Activated T-cell treated with anti-CD3 and anti-CD28 coated beads, Interleukin-2, amount 50 U/mL, for 24 hours (primary cell): ENCODE results near the gene OR4F15.
"Not testable (repeated sequence)": the region's sequence is repeated elsewhere in the genome, so short reads cannot be mapped to it uniquely, and the experiment has no call there.

ENCODE experiments used
- DNase-seq: peaks from one replicate; pipeline ENCODE4 v3.0.0-alpha.2; 2020
- H3K27ac Mint-ChIP-seq: 2 replicates; pipeline ENCODE4 v1.8.0; 2020; ENCODE audit warnings: mild to moderate bottlenecking, mixed read lengths
- H3K27me3 Mint-ChIP-seq: 2 replicates; pipeline ENCODE4 v1.8.0; 2020; ENCODE audit warnings: mixed read lengths
- H3K36me3 Mint-ChIP-seq: 2 replicates; pipeline ENCODE4 v1.8.0; 2020; ENCODE audit warnings: low read depth, mixed read lengths
- H3K4me1 Mint-ChIP-seq: 2 replicates; pipeline ENCODE4 v1.8.0; 2020; ENCODE audit warnings: low read depth, mixed read lengths
- H3K4me3 Mint-ChIP-seq: 2 replicates; pipeline ENCODE4 v1.8.0; 2020; ENCODE audit warnings: mild to moderate bottlenecking, moderate library complexity, mixed read lengths
- H3K9me3 Mint-ChIP-seq: 2 replicates; pipeline ENCODE4 v1.8.0; 2020; ENCODE audit warnings: mixed read lengths

OR4F15 gene, protein sequence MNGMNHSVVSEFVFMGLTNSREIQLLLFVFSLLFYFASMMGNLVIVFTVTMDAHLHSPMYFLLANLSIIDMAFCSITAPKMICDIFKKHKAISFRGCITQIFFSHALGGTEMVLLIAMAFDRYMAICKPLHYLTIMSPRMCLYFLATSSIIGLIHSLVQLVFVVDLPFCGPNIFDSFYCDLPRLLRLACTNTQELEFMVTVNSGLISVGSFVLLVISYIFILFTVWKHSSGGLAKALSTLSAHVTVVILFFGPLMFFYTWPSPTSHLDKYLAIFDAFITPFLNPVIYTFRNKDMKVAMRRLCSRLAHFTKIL

DNA sequence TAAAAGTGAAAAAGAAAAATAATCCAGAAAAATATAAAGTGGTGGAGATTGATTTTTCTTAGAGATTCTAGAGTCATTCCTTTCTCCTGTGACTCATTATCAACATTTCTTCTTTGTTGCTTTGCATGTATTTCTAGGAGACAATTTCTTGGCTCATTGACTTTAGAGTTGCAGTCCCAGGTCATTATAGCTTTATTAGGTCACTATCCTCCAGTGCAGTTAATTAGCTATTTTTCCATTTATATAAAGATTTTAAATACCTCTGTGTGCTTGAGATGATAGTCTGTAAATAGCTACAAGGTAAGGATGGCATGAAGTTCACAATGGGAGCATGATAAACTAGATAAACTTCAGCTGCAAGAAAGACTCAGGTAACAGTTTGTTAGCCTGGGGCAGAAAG is at the start of gene OR4F15:
Gene OR4F15, plus strand, starts transcription at position 301 of the 400 bp plus-strand sequence. CDS start 5,985 bp downstream, outside the sequence.
- H3K9me3 Mint-ChIP-seq = no peaks in the 10 kb centered on the region
- H3K27me3 Mint-ChIP-seq = peaks cover 54% of the 10 kb centered on the region
- no peak within 1 kb of the TSS for H3K27ac Mint-ChIP-seq
- no peaks in the 10 kb centered on the region for H3K36me3 Mint-ChIP-seq
- no peak within 1 kb of the TSS for H3K4me3 Mint-ChIP-seq
- DNase-seq = no peak
- no peaks in the 10 kb centered on the region for H3K4me1 Mint-ChIP-seq

DNA sequence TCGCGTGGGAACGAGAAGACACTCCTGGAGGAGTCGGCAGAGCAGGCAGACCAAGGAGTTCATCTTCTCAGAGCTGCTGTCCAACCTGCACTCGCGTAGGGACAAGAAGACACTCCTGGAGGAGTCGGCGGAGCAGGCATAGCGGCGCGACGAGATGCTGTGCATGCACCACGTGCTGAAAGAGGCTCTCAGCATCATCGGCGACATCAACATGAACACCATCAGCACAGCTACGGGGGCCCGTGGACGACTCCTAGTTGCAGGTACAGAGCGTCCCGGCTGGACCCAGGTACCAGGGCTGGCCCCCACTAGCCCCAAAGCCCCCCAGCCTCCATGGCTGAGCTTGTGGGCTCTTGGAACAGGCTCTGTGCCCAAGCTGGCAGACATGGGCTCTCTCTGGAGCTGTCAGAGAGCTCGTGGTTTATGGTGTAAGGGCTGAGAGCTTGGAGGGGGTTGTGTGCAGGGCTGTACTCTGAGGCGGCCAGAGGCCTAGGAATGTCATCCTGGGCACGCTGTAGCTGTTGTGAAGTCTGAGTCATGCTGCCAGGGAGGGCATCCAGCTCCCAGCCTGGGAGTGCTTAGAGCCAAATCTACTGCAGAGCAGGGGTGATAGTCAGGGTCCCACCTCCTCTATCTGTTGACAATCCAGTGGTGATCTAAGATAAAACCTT is 47.2 kb upstream of the OR4F15 start:
- not testable (repeated sequence) for H3K36me3 Mint-ChIP-seq, H3K4me3 Mint-ChIP-seq, DNase-seq, H3K9me3 Mint-ChIP-seq, H3K27me3 Mint-ChIP-seq, H3K4me1 Mint-ChIP-seq, H3K27ac Mint-ChIP-seq

DNA sequence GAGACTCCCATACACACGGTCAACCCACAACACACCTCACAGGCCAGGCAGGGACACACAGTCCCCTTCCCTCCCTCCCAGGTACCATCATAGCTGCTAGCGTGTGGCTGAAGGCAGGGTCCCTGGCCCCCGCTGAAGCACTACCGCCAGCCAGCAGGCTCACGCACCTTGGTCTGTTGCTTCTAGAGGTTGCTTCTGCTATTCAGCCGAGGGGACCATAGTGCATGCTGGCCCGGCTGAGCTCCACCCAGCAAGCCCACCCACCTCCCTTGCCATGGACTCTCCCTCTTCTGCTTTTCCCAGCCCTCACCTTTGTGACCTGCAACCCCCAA is 46.7 kb upstream of the OR4F15 start:
- H3K36me3 Mint-ChIP-seq, H3K4me3 Mint-ChIP-seq, H3K27me3 Mint-ChIP-seq, H3K9me3 Mint-ChIP-seq, H3K27ac Mint-ChIP-seq, H3K4me1 Mint-ChIP-seq, DNase-seq: not testable (repeated sequence)

DNA sequence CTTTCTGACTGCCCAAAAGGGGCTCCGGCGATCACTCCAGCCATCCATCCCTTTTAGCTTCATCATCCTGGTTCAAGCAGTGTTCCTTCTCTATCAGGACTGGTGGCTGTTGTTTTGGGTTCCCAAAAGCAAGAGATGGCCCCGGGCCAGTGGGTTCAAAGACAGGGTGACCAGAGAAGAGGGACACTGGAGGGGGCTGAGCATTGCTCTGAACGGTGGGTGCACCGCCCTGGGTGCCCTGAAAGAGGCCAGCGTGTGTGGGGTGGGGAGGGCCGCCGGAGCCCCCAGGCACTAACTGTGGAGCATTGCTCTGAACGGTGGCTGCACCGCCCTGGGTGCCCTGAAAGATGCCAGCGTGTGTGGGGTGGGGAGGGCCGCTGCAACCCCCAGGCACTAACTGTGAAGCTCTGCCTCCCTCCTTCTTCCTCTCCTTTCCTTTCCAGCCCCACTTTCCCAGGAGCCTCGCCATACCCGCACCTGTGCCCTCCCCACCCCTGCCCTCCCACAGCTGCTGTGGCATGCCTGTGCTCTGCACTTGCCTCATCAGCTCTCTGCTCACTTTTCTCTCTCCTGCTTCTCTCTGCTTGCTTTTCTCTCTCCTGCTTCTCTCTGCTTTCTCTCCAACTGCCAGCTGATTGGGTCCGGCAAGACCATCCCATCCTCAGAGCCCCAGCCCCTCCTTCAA is 46.1 kb upstream of the OR4F15 start:
- no peaks in the 10 kb centered on the region for H3K9me3 Mint-ChIP-seq
- no peaks in the 10 kb centered on the region for H3K27me3 Mint-ChIP-seq
- no peak for DNase-seq
- no peak overlapping the region for H3K27ac Mint-ChIP-seq
- no peak overlapping the region for H3K4me3 Mint-ChIP-seq
- no peaks in the 10 kb centered on the region for H3K36me3 Mint-ChIP-seq
- no peaks in the 10 kb centered on the region for H3K4me1 Mint-ChIP-seq

DNA sequence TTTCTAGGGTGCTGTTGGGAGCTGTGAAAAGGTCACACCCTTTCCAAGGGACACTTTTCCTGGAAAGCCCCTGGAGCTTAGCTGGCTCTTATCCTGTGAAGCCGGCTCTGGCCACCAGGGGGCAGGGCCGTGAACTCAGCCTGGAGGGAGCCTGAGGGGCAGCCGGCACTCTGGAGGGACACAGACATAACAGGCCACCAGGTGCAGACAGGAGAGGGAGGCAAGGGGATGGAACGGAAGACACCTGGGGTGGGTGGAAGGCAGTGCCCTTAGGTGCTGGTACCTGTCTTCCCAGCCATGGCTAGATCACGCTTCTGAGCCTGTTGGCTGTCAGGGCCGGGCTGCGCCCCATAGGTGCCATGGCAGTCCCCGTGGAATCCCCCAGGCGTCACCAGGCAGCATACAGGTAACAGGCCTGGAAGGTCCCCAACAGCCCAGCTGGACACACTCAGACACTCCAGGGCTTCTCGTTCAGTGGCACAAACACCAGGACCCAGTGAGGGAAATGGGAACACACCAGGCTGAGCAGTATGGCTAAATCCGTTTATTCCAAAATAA is 44.8 kb upstream of the OR4F15 start:
- not testable (repeated sequence) for H3K27me3 Mint-ChIP-seq, H3K36me3 Mint-ChIP-seq, H3K27ac Mint-ChIP-seq, H3K4me3 Mint-ChIP-seq, H3K9me3 Mint-ChIP-seq, DNase-seq, H3K4me1 Mint-ChIP-seq

DNA sequence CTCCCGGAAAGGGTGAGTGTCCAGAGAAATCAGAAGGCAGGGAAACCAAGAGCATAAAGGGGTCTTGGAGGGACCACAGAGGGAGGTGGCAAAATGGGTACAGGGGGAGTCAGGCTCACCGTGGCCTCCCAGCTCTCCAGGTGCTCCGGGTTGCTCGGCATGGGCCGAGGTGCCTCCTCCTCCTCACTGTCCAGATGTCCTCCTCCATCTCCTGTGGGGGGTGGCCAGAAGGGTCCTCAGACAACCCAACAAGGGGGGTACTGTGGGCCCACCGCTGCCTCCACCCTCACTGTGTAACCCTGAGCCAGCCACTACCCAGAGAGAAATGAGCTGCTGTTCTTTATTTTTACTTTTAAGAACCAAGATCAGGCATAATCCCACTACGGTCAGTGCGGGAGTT is 39.1 kb upstream of the OR4F15 start:
- H3K4me1 Mint-ChIP-seq = no peaks in the 10 kb centered on the region
- no peaks in the 10 kb centered on the region for H3K27me3 Mint-ChIP-seq
- no peak for DNase-seq
- H3K9me3 Mint-ChIP-seq = no peaks in the 10 kb centered on the region
- H3K4me3 Mint-ChIP-seq = no peak overlapping the region
- no peak overlapping the region for H3K27ac Mint-ChIP-seq
- peaks cover 5% of the 10 kb centered on the region for H3K36me3 Mint-ChIP-seq

DNA sequence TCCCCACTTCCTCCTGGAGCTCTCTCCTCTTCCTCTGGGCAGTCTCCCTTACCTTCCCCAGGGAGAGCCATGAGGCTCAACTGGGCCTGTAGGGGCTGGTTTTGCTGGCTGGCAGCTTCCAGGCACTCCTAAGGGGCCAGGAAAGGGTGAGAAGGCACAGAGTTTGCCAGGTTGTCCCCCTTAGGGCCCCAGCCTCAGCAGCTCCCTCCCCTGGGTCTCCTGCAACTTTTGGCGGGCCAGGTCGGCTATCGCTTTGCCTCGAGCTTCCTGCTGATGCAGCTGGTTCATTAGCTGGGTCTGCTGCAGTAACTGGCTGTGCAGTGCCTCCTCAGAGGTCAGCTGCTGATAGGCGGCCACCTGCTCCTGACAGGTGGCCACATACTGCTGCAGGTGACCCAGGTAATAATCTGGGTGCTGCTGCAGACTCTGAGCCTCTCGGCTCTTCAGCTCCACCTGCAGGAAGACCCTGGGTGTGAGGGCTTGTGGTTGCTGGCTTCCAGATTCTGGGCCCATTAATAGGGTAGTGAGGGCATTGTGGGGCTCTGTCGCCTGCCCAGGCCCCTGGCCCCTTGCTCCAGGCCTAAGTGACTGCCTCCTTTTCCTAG is 38.4 kb upstream of the OR4F15 start:
- no peak overlapping the region for H3K27ac Mint-ChIP-seq
- H3K4me1 Mint-ChIP-seq = no peaks in the 10 kb centered on the region
- no peaks in the 10 kb centered on the region for H3K27me3 Mint-ChIP-seq
- DNase-seq = no peak
- H3K36me3 Mint-ChIP-seq = peaks cover 5% of the 10 kb centered on the region
- no peak overlapping the region for H3K4me3 Mint-ChIP-seq
- H3K9me3 Mint-ChIP-seq = no peaks in the 10 kb centered on the region

DNA sequence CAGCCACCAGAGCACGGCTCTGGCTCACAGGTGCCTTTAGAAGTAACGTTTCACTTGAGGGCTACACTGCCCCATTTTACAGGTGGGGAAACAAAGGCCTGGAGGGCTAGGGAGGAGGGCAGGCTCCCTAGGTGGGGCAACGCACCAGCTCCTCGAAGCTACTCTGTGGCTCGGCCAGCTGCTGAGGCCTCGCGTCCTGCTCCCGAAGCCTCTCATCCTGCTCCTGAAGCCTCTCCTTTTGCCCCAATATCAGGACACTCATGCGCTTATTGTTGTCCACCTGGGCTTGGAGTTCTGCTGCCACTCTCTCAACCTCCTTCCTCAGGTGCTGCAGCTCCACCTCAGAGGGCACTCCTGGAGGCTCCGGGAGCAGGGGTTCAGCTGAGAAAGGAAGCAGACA is 36.9 kb upstream of the OR4F15 start:
- Mint-ChIP-seq H3K4me3 (no peak overlapping the region), H3K36me3 (peaks cover 5% of the 10 kb centered on the region), H3K27ac (no peak overlapping the region), H3K27me3 (no peaks in the 10 kb centered on the region), H3K4me1 (no peaks in the 10 kb centered on the region), H3K9me3 (no peaks in the 10 kb centered on the region)
- no peak for DNase-seq

DNA sequence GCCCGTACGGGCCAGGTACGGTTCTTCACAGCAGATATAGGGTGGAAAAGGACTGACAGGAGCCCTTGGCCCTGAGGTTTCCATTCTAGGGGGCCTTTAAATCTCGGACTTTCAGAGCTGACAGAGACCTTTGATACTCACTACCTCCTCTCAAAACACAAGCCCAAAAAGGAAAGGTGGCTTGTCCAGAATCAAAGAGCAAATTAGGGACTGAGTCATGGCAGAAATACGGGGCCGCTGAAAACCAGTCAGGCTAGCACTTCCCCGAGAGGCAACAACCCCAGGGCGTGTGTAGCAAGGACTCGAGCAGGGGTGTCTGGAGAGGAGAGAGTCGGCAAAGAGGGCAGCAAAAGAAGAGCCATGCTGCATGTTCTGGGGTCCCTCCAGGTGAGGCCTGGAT is 33.4 kb upstream of the OR4F15 start:
- H3K4me1 Mint-ChIP-seq, H3K4me3 Mint-ChIP-seq, H3K36me3 Mint-ChIP-seq, H3K27me3 Mint-ChIP-seq, H3K9me3 Mint-ChIP-seq, DNase-seq, H3K27ac Mint-ChIP-seq: not testable (repeated sequence)

DNA sequence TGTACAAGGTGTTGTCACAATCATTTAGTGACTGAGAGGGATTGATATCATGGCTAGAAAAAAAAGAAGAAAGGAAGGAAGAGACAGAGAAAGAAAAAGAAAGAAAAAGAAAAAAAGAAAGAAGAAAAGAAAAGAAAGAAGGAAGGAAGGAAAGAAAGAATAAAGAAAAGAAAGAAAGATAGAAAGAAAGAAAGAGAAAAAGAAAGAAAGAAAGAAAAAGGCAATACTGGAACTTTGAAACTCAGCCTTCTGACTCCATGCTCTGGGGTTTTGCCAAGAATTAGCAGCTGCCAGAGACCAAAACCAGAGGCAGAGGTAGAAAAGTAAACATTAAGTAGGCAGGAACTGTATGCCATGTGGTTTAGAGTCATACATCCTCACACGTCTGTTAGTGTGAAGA is 31.8 kb upstream of the OR4F15 start:
- not testable (repeated sequence) for H3K36me3 Mint-ChIP-seq, H3K27me3 Mint-ChIP-seq, H3K27ac Mint-ChIP-seq, DNase-seq, H3K4me1 Mint-ChIP-seq, H3K9me3 Mint-ChIP-seq, H3K4me3 Mint-ChIP-seq

DNA sequence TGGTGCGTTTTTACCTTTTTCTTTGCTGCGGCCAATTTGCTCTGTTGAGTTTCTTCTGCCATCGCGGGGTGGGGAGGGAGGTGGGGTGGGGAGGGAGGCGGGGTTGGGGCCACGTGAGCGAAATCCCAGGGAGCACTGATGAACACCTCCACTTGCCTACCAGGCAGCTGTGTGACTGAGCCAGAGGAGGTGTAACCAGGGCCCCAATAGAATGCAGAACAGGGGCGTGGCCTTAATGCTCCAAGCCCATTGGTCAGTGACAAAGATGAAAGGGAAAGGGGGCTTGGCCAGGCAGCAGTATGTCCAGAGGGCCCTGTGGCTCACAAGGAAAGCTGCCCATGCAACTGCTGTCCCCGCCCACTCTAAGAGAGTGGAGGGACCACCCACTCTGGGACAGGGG is 30.1 kb upstream of the OR4F15 start:
- H3K36me3 Mint-ChIP-seq = no peaks in the 10 kb centered on the region
- no peak for DNase-seq

DNA sequence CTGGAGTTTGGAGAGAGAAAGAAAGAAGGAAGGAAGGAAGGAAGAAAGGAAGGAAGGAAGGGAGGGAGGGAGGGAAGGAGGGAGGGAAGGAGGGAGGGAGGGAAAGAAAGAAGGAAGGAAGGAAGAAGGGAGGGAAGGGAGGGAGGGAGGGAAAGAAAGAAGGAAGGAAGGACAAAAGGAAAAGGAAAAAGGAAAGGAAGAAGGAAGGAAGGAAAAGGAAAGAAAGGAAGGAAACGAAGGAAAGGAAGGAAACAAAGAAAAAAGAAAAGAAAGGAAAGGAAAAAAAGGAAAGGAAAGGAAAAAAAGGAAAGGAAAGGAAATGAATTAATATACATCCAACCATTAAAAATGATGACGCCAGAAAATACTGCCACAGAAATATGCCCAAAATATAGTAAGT is 27.4 kb upstream of the OR4F15 start:
- no peak overlapping the region for H3K4me3 Mint-ChIP-seq
- no peaks in the 10 kb centered on the region for H3K9me3 Mint-ChIP-seq
- DNase-seq = no peak
- no peak overlapping the region for H3K27ac Mint-ChIP-seq
- H3K36me3 Mint-ChIP-seq = no peaks in the 10 kb centered on the region
- H3K4me1 Mint-ChIP-seq = no peaks in the 10 kb centered on the region
- peaks cover 13% of the 10 kb centered on the region for H3K27me3 Mint-ChIP-seq

More for the DNA sequence above, 30.1 kb upstream of the OR4F15 start:
- H3K4me3 Mint-ChIP-seq = no peak overlapping the region
- H3K4me1 Mint-ChIP-seq = no peaks in the 10 kb centered on the region
- H3K27ac Mint-ChIP-seq = no peak overlapping the region
- H3K9me3 Mint-ChIP-seq = no peaks in the 10 kb centered on the region
- peaks cover 13% of the 10 kb centered on the region for H3K27me3 Mint-ChIP-seq

DNA sequence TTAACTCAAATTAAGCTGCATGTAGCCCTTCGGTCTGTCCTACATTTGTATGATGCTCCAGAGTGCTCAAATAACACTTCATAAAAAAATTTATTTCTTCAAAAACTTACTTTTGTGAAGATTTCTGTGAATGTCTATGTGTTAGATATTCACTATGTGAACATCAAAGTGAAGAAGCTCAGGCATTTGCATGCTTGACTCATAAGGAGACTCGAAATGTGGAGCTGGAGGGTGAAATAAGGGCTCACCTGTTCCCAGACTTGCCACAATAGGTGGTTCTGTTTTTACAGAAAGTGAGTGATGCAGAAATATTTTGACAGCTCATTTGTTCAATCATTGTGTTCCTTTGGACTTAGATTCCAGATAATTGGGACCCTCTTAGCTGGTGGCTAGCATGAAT is 25.6 kb upstream of the OR4F15 start:
- DNase-seq, H3K9me3 Mint-ChIP-seq, H3K36me3 Mint-ChIP-seq, H3K27me3 Mint-ChIP-seq, H3K4me1 Mint-ChIP-seq, H3K4me3 Mint-ChIP-seq, H3K27ac Mint-ChIP-seq: not testable (repeated sequence)

DNA sequence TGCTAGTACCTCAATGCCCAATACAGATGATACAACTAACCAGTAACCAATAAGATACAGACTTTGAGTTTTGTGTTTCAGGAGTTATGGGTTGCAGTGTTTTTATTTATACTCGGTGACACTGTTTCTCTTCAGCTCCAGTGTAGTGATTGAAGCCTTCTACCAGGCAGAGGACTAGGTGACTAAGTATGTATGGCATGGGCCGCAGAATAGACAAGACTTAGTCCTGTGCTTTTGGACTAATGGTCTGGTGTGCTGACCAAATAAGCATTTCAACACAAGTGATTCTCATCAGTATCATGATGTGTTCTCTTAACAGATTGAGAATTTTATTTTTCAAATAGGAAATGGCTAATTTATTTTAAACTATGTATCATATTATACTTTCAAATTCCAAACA is 24.0 kb upstream of the OR4F15 start:
- H3K36me3 Mint-ChIP-seq, H3K4me3 Mint-ChIP-seq, H3K4me1 Mint-ChIP-seq, H3K27me3 Mint-ChIP-seq, H3K27ac Mint-ChIP-seq, H3K9me3 Mint-ChIP-seq, DNase-seq: not testable (repeated sequence)
